GM19193 (cell line): ENCODE results near the gene PTPRN2.

Experiments used
- POLR2A ChIP-seq: IDR thresholded peaks from 4 replicates; pipeline ENCODE4 v1.6.1; 2011; ENCODE audit not compliant: insufficient read depth, insufficient read length; ENCODE audit errors: extremely low read depth

The PTPRN2 gene

GRCh38 chr7:157715071-157715937 is 872.3 kb downstream of the PTPRN2 start:
- TF ChIP-seq POLR2A = no peak

DNA sequence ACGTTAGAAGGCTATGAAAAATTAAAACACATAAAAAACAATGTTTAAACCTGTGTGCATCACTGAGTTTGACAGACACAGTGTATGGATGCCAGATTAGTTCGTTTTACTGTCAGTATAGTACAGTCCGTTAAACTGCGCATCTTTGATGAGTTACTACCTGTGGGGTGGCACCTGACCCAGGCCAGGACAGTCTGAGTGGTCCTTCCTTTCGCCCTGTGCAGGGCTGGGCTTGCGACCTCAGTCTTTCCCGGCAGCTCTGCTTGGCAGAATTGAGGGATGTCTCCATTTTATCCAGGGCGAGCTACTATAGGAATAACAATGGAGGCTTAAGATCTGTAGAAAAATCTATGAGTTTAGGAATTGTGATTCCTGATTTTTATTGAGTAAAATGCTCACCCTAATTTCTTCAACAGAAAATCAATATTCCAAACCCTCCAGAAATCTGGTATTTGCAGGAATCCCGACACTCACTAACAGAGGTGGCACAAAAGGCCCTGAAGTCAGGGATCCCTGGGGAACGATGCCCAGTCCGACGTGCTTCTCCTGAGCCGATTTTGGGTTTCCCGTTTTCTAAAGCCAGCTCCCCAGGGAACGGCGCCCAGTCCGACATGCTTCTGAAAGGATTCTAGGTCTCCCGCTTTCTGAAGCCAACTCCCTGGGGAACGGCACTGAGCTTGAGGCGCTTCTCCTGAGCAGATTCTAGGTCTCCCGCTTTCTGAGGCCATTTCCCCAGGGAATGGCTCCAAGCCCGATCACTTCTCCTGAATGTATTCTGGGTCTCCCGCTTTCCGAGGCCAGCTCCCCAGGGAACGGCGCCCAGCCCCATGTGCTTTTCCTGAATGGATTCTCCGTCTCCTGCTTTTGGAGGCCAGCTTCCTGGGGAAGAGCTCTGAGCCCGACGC is 873.2 kb downstream of the PTPRN2 start:
- TF ChIP-seq POLR2A = no peak

- TF ChIP-seq POLR2A = no peak
These were observed 874.0 kb downstream of the PTPRN2 start for GRCh38 chr7:157713591-157713990.

- no peak for TF ChIP-seq POLR2A
These were observed 874.9 kb downstream of the PTPRN2 start for GRCh38 chr7:157712666-157713235.

DNA sequence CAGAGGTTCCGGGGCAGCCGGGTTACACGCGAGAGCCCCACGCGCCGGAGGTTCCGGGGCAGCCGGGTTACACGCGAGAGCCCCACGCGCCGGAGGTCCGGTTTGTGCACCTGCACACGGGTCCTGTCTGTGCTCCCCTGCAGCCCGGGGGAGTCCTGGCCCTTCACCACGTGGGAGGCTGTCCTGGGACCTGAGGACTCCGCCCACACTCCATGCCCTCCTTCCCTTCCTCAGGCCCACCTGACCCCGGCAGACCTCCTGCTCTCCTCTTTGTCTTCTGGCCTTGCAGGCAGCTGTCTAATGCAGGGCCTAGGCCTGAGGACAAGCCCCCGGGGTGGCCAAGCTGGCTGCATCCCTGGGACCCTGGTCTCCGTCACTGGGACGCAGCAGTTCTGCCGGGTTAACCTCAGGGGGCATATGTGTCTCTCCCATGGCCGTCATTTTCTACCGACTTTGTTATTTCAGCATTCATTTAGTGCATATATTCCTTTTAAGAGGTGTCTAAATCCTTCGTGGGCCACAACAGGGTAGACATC is 876.2 kb downstream of the PTPRN2 start:
- no peak for TF ChIP-seq POLR2A

- no peak for TF ChIP-seq POLR2A
These were observed 877.2 kb downstream of the PTPRN2 start for GRCh38 chr7:157710396-157710795.

DNA sequence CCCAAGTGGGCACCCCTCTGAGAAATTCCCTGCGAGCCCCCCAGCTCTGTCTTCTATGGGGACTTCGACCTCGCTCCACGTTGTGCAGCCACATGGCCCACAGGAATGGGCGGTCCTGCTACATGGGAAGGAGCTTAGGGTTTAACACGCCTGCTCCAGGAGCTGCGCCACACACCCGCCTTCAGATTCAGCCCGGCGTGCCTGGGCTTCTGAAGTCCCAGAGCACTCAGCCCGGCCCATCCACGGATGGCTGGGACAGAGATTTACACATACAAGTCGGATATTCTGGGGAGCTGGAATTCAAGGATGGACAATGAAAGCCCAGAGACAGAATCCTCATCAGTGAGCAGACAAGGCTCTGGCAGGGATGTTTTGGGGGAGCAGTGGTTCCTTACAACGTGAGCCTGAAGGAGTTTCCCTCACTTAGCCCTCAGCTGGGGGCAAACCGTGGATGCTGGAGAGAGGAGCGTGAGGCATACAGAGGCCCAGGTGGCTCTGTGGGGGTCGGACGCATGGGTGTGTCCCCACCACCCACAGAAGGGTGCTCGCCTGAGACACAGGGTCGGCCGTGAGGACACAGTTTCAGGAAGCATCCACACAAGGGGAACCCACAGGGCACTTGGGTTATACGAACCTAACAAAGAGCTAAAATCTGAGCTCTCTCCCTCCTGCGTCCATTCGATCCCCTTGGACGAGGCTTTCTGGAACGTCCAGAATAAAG is 877.9 kb downstream of the PTPRN2 start:
- no peak for TF ChIP-seq POLR2A

GRCh38 chr7:157708919-157709295 is 878.7 kb downstream of the PTPRN2 start:
- no peak for TF ChIP-seq POLR2A

- TF ChIP-seq POLR2A = no peak
These were observed 879.4 kb downstream of the PTPRN2 start for GRCh38 chr7:157707983-157708918.

DNA sequence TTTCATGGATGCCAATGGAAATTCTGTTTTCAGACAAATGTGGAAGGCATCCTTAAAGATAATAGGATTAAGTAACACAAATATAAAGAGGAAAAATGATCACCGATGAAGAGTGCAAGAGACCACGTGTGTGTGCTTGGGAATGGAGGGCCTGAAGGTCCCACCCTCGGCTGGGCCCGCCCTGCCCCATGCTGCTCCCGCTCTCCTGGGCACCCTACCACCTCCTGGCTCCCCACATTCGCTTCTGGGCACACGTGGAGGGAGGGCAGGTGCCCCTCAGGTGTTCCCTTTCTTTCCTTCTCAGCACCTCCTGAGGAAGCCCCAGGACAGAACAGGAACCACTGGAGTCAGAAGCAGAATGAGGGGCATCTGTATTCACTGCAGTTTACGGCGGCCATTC is 883.3 kb downstream of the PTPRN2 start:
- TF ChIP-seq POLR2A = no peak

- no peak for TF ChIP-seq POLR2A
These were observed 884.0 kb downstream of the PTPRN2 start for GRCh38 chr7:157703534-157704195.

- no peak for TF ChIP-seq POLR2A
These were observed 884.5 kb downstream of the PTPRN2 start for GRCh38 chr7:157703131-157703530.
